ENCODE results near the gene PPFIBP2.

DNA sequence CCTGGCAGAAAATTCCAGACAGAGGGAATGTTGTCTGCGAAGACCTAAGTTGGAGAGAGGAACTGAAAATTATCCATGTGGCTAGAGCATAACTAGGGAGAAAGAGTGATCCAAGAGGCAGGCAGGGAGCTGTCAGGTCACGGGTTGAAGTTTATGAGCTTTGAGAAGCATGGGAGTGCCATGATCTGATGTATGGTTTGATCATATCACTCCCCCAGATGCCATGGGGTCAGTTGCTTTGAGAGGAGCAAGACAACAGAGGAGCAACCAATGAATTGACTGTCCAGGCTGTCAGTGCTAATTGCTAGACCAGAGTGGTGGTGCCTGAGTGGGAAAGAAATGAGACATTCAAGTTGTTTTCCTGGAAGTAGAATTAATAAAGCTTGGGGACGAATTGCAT is 105.5 kb downstream of the PPFIBP2 start:
- TF ChIP-seq, protein P1, sequence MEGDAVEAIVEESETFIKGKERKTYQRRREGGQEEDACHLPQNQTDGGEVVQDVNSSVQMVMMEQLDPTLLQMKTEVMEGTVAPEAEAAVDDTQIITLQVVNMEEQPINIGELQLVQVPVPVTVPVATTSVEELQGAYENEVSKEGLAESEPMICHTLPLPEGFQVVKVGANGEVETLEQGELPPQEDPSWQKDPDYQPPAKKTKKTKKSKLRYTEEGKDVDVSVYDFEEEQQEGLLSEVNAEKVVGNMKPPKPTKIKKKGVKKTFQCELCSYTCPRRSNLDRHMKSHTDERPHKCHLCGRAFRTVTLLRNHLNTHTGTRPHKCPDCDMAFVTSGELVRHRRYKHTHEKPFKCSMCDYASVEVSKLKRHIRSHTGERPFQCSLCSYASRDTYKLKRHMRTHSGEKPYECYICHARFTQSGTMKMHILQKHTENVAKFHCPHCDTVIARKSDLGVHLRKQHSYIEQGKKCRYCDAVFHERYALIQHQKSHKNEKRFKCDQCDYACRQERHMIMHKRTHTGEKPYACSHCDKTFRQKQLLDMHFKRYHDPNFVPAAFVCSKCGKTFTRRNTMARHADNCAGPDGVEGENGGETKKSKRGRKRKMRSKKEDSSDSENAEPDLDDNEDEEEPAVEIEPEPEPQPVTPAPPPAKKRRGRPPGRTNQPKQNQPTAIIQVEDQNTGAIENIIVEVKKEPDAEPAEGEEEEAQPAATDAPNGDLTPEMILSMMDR (IDR thresholded peaks at IDR 0.05) = no peak
- no peak for TF ChIP-seq POLR2A (IDR thresholded peaks at IDR 0.05)

All from breast epithelium (tissue), 3 donors.